ENCODE data around the gene LMBRD2. TPM values are rescaled to one million over a fixed set of nuclear protein-coding genes. Genes with fewer than 3 reads are reported as not detected.

Gene LMBRD2
- total RNA-seq, 5 donors from 2014 or later (not counting 1 experiment from before 2014, with no cell fraction given), result 6.3 to 13.7 (median 10.8) TPM

GRCh38 chr5:36055984-36056383 lies 95.7 kb downstream of the LMBRD2 start:
- H3K9me3 ChIP-seq, result no peaks in the 10 kb centered on the region
- no peaks in the 10 kb centered on the region for H3K9me3 Mint-ChIP-seq
- H3K4me3 ChIP-seq (ENCODE audit: control insufficient read depth in 1 of 2, extremely low read depth in 1 of 2, low read length in 1 of 2), result no peak overlapping the region
- ATAC-seq (replicated peaks in 1 of 4) (no peak), DNase-seq (no peak)
- H3K36me3 Mint-ChIP-seq, result no peaks in the 10 kb centered on the region
- CTCF ChIA-PET, result no interaction called here
- no peaks in the 10 kb centered on the region for H3K27me3 ChIP-seq (replicated peaks in 1 of 2; ENCODE audit: control insufficient read depth in 2 of 2, extremely low read depth in 1 of 2, insufficient read depth in 2 of 2, low read length in 1 of 2)
- no peaks in the 10 kb centered on the region for H3K4me1 ChIP-seq (ENCODE audit: control insufficient read depth in 1 of 2, extremely low read depth in 1 of 2, insufficient read depth in 2 of 2, low read length in 2 of 2)
- POLR2A ChIA-PET, result no interaction called here
- H3K27me3 Mint-ChIP-seq, result peaks cover 0 to 16% of the 10 kb centered on the region in 2 donors
- H3K27ac ChIP-seq (ENCODE audit: low read length), result no peak overlapping the region
- WGBS (ENCODE audit: insufficient coverage), result 47% methylated on average over 2 of the region's 5 CpGs
- H3K27ac Mint-ChIP-seq, result no peak overlapping the region
- H3K4me3 Mint-ChIP-seq, result no peak overlapping the region
- H3K36me3 ChIP-seq (ENCODE audit: control insufficient read depth in 2 of 2, extremely low read depth in 1 of 2, insufficient read depth in 1 of 2, low read length in 1 of 2), result no peaks in the 10 kb centered on the region
- peaks cover 5 to 6% (median 6%) of the 10 kb centered on the region in 3 donors for H3K4me1 Mint-ChIP-seq

DNA sequence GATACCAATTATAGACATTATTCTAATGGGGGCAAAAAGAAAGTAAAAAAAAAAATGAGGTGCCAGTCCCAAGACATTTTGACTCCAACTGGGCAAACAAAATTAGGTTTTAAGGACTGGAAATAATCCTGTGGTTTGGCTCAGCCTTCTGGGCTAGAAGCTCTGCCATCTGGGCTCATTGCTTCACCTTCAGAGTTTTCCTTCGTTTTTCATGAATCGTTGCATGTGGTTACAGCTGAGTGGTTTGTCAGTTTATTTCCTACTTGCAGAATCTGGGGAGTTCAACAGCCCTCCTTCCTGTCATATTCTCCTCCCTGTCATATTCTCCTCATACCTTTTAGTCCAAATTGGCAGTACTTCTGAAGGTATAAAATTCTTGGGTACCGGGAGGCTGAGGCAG lies 97.0 kb downstream of the LMBRD2 start:
- Mint-ChIP-seq H3K4me1 (peaks cover 0 to 5% (median 4%) of the 10 kb centered on the region in 3 donors), H3K4me3 (no peak overlapping the region), H3K27me3 (peaks cover 0 to 16% of the 10 kb centered on the region in 2 donors), H3K9me3 (no peaks in the 10 kb centered on the region), H3K36me3 (no peaks in the 10 kb centered on the region), H3K27ac (no peak overlapping the region)
- no CpG with 5 or more reads among the region's 3 CpGs for WGBS (ENCODE audit: insufficient coverage)
- Histone ChIP-seq H3K4me3 (ENCODE audit: control insufficient read depth in 1 of 2, extremely low read depth in 1 of 2, low read length in 1 of 2) (no peak overlapping the region), H3K27me3 (replicated peaks in 1 of 2; ENCODE audit: control insufficient read depth in 2 of 2, extremely low read depth in 1 of 2, insufficient read depth in 2 of 2, low read length in 1 of 2) (no peaks in the 10 kb centered on the region), H3K27ac (ENCODE audit: low read length) (no peak overlapping the region), H3K9me3 (no peaks in the 10 kb centered on the region), H3K36me3 (ENCODE audit: control insufficient read depth in 2 of 2, extremely low read depth in 1 of 2, insufficient read depth in 1 of 2, low read length in 1 of 2) (no peaks in the 10 kb centered on the region), H3K4me1 (ENCODE audit: control insufficient read depth in 1 of 2, extremely low read depth in 1 of 2, insufficient read depth in 2 of 2, low read length in 2 of 2) (no peaks in the 10 kb centered on the region)
- POLR2A ChIA-PET, result interaction anchor here in 1 of 2 donors (0.5 kb wide), 1 partner anchor 182 kb away, joined by 4 read pairs; no protein-coding TSS in a partner anchor
- no peak for ATAC-seq (replicated peaks in 1 of 4)
- CTCF ChIA-PET, result no interaction called here
- DNase-seq, result no peak

- Histone ChIP-seq H3K4me3 (ENCODE audit: control insufficient read depth in 1 of 2, extremely low read depth in 1 of 2, low read length in 1 of 2) (no peak overlapping the region), H3K36me3 (ENCODE audit: control insufficient read depth in 2 of 2, extremely low read depth in 1 of 2, insufficient read depth in 1 of 2, low read length in 1 of 2) (no peaks in the 10 kb centered on the region), H3K4me1 (ENCODE audit: control insufficient read depth in 1 of 2, extremely low read depth in 1 of 2, insufficient read depth in 2 of 2, low read length in 2 of 2) (no peaks in the 10 kb centered on the region), H3K27me3 (replicated peaks in 1 of 2; ENCODE audit: control insufficient read depth in 2 of 2, extremely low read depth in 1 of 2, insufficient read depth in 2 of 2, low read length in 1 of 2) (no peaks in the 10 kb centered on the region), H3K9me3 (no peaks in the 10 kb centered on the region), H3K27ac (ENCODE audit: low read length) (no peak overlapping the region)
- Mint-ChIP-seq H3K36me3 (no peaks in the 10 kb centered on the region), H3K9me3 (no peaks in the 10 kb centered on the region), H3K27ac (no peak overlapping the region), H3K27me3 (peaks cover 0 to 10% of the 10 kb centered on the region in 2 donors), H3K4me3 (no peak overlapping the region), H3K4me1 (peaks cover 0 to 5% (median 4%) of the 10 kb centered on the region in 3 donors)
- POLR2A ChIA-PET, result no interaction called here
- DNase-seq (no peak), ATAC-seq (replicated peaks in 1 of 4) (no peak)
- CTCF ChIA-PET, result no interaction called here
Measured at GRCh38 chr5:36052538-36052937, 99.1 kb downstream of the LMBRD2 start.

GRCh38 chr5:36049949-36050348 lies 101.7 kb downstream of the LMBRD2 start:
- H3K27ac Mint-ChIP-seq, result no peak overlapping the region
- H3K4me3 ChIP-seq (ENCODE audit: control insufficient read depth in 1 of 2, extremely low read depth in 1 of 2, low read length in 1 of 2), result no peak overlapping the region
- H3K4me1 Mint-ChIP-seq, result peaks cover 0 to 4% (median 4%) of the 10 kb centered on the region in 3 donors
- CTCF ChIA-PET, result no interaction called here
- WGBS (ENCODE audit: insufficient coverage), result no CpG with 5 or more reads among the region's 4 CpGs
- no peaks in the 10 kb centered on the region for H3K4me1 ChIP-seq (ENCODE audit: control insufficient read depth in 1 of 2, extremely low read depth in 1 of 2, insufficient read depth in 2 of 2, low read length in 2 of 2)
- no peak overlapping the region for H3K4me3 Mint-ChIP-seq
- no peaks in the 10 kb centered on the region for H3K27me3 ChIP-seq (replicated peaks in 1 of 2; ENCODE audit: control insufficient read depth in 2 of 2, extremely low read depth in 1 of 2, insufficient read depth in 2 of 2, low read length in 1 of 2)
- no peaks in the 10 kb centered on the region for H3K9me3 Mint-ChIP-seq
- H3K27ac ChIP-seq (ENCODE audit: low read length), result no peak overlapping the region
- no peaks in the 10 kb centered on the region for H3K36me3 Mint-ChIP-seq
- POLR2A ChIA-PET, result no interaction called here
- DNase-seq (no peak), ATAC-seq (replicated peaks in 1 of 4) (no peak)
- no peaks in the 10 kb centered on the region for H3K27me3 Mint-ChIP-seq
- no peaks in the 10 kb centered on the region for H3K36me3 ChIP-seq (ENCODE audit: control insufficient read depth in 2 of 2, extremely low read depth in 1 of 2, insufficient read depth in 1 of 2, low read length in 1 of 2)
- H3K9me3 ChIP-seq, result no peaks in the 10 kb centered on the region

Other genes starting within 250 kb of the LMBRD2 start
- not detected for gene CAPSL, start 213.3 kb downstream of the LMBRD2 start, total RNA-seq
- gene UGT3A1, start 160.5 kb downstream of the LMBRD2 start, total RNA-seq, result not detected
- not detected for gene UGT3A2, start 85.0 kb downstream of the LMBRD2 start, total RNA-seq
- 10 to 100 TPM; 12.8 to 26.0 (median 19.6) TPM for gene SKP2, start 224 bp upstream of the LMBRD2 start, total RNA-seq
- 10 to 100 TPM; 10.3 to 13.9 (median 13.2) TPM for gene NADK2, start 90.0 kb upstream of the LMBRD2 start, total RNA-seq
- not detected for gene RANBP3L, start 150.0 kb upstream of the LMBRD2 start, total RNA-seq

Data from T-cell (primary cell).